HCT116 (cell line): ENCODE measurements around the gene SMAD7. TPM values are rescaled to one million over a fixed set of nuclear protein-coding genes. Genes with fewer than 3 reads are reported as not detected.

Source experiments
- ATAC-seq: fragments of 200-7000 bp; cut with Tn5 transposase; 2 replicates; pipeline ENCODE4 v1.9.1; 2020; ENCODE audit warnings: mild to moderate bottlenecking, moderate library complexity
- BruUV-seq: library from RNA; stranded (reverse); fragments of 400-500 nt; replicated peaks from 2 replicates; lab custom pipeline; 2021; lab: Mats Ljungman, UMichigan
- CTCF ChIA-PET: fragments of 300-600 bp; sonication (Branson Sonifier 250); formaldehyde crosslinking; loops from one replicate; lab custom pipeline; 2021; ENCODE audit warnings: antibody characterized with exemption; lab: Charles Lee
- POLR2A ChIA-PET: fragments of 300-600, 350-600 bp; sonication (Branson Sonifier 250); formaldehyde crosslinking; loops from one replicate; lab custom pipeline; 2021; ENCODE audit warnings: antibody characterized with exemption; lab: Charles Lee
- RAD21 ChIA-PET, 2 experiments: fragments of 300-600 bp; sonication (Branson Sonifier 250); formaldehyde crosslinking; loops; one replicate each; lab custom pipeline; 2023; ENCODE audit warnings: low total read pairs in 2 of 2; ENCODE audit not compliant: uncharacterized antibody in 2 of 2, unreplicated experiment in 2 of 2, low non-redundant PET in 1 of 2; lab: Charles Lee
- DNase-seq: peaks from one replicate; pipeline ENCODE4 v3.0.0-alpha.2; 2010; ENCODE audit warnings: low read depth, low spot score
- H2AFZ ChIP-seq: fragments of 200-600 bp; shearing (Covaris generic), sonication (generic); 2 replicates; pipeline ENCODE4 v1.6.1; 2017; ENCODE audit warnings: low read depth, mixed run types, mixed read lengths, antibody characterized with exemption, low read length; ENCODE audit not compliant: poor library complexity, severe bottlenecking
- H3K27ac ChIP-seq: 2 replicates; pipeline ENCODE4 v1.5.1; 2012; ENCODE audit warnings: low read depth, low read length
- H3K27me3 ChIP-seq: fragments of 200-600 bp; sonication (generic); 2 replicates; pipeline ENCODE4 v1.6.1; 2016; ENCODE audit warnings: mixed run types, low read length, mixed read lengths; ENCODE audit not compliant: insufficient read depth
- H3K36me3 ChIP-seq, 2 experiments: fragments of 200-500 bp in 1 of 2; fragments of 200-600 bp in 1 of 2; sonication (Bioruptor generic) in 1 of 2; sonication (generic) in 1 of 2; 2 replicates each; pipeline versions ENCODE4 v1.5.1 to v1.6.1; 2014 to 2016; ENCODE audit warnings: low read length in 2 of 2, inconsistent platforms in 1 of 2, mixed read lengths in 1 of 2, mixed run types in 1 of 2; ENCODE audit not compliant: insufficient read depth in 2 of 2, control insufficient read depth in 1 of 2
- H3K4me1 ChIP-seq, 2 experiments: fragments of 200-600 bp in 1 of 2; sonication (generic) in 1 of 2; 2 replicates each; pipeline versions ENCODE4 v1.5.1 to v1.6.1; 2012 to 2017; ENCODE audit warnings: low read length in 2 of 2, inconsistent platforms in 1 of 2, mild to moderate bottlenecking in 1 of 2, mixed read lengths in 1 of 2, mixed run types in 1 of 2, moderate library complexity in 1 of 2; ENCODE audit not compliant: insufficient read depth in 2 of 2, control insufficient read depth in 1 of 2
- H3K4me2 ChIP-seq: fragments of 200-600 bp; sonication (generic); 2 replicates; pipeline ENCODE4 v1.6.1; 2017; ENCODE audit warnings: mixed run types, low read length, mixed read lengths
- H3K4me3 ChIP-seq, 2 experiments: fragments of 200-600 bp in 1 of 2; sonication (generic) in 1 of 2; replicated peaks in 1 of 2; 2 replicates each; pipeline ENCODE4 v1.5.1; 2011 to 2016; ENCODE audit warnings: low read length in 2 of 2, control low read depth in 1 of 2, low read depth in 1 of 2, mild to moderate bottlenecking in 1 of 2, mixed read lengths in 1 of 2, mixed run types in 1 of 2
- H3K79me2 ChIP-seq: fragments of 200-600 bp; sonication (generic); 2 replicates; pipeline ENCODE4 v1.6.1; 2017; ENCODE audit warnings: mild to moderate bottlenecking, mixed run types, low read length, moderate library complexity, mixed read lengths; ENCODE audit not compliant: insufficient read depth
- H3K9ac ChIP-seq: fragments of 200-600 bp; sonication (generic); 2 replicates; pipeline ENCODE4 v1.6.1; 2016; ENCODE audit warnings: low read length, mixed read lengths
- H3K9me2 ChIP-seq: fragments of 200-600 bp; sonication (generic), shearing (Covaris generic); 2 replicates; pipeline ENCODE4 v1.6.1; 2017; ENCODE audit warnings: mixed run types, mild to moderate bottlenecking, moderate library complexity; ENCODE audit not compliant: insufficient read depth
- H3K9me3 ChIP-seq, 2 experiments: fragments of 200-500 bp in 1 of 2; fragments of 200-600 bp in 1 of 2; sonication (Bioruptor generic) in 1 of 2; sonication (generic) in 1 of 2; 2 replicates each; pipeline ENCODE4 v1.6.1; 2014 to 2017; ENCODE audit warnings: low read length in 2 of 2, mixed read lengths in 2 of 2, inconsistent platforms in 1 of 2, low read depth in 1 of 2, mild to moderate bottlenecking in 1 of 2, mixed run types in 1 of 2, moderate library complexity in 1 of 2; ENCODE audit not compliant: control insufficient read depth in 1 of 2, insufficient read depth in 1 of 2
- H4K20me1 ChIP-seq: fragments of 200-600 bp; sonication (generic), shearing (Covaris generic); 2 replicates; pipeline ENCODE4 v1.6.1; 2017; ENCODE audit warnings: mixed run types, mild to moderate bottlenecking, moderate library complexity; ENCODE audit not compliant: insufficient read depth
- CBX3 ChIP-seq: IDR thresholded peaks from 2 replicates; pipeline ENCODE4 v1.6.1; 2012; ENCODE audit warnings: low read depth
- CEBPB ChIP-seq: IDR thresholded peaks from 2 replicates; pipeline ENCODE4 v1.6.1; 2012; ENCODE audit warnings: low read depth
- ELF1 ChIP-seq: IDR thresholded peaks from 2 replicates; pipeline ENCODE4 v1.6.1; 2012; ENCODE audit warnings: low read depth, borderline replicate concordance
- EZH2 ChIP-seq: fragments of 200-600 bp; sonication (generic); IDR thresholded peaks from 2 replicates; pipeline ENCODE4 v1.6.1; 2017; ENCODE audit warnings: antibody characterized with exemption, mixed run types
- EZH2phosphoT487 ChIP-seq: fragments of 200-600 bp; IDR thresholded peaks from 2 replicates; pipeline ENCODE4 v1.6.1; 2018; ENCODE audit warnings: antibody characterized with exemption, borderline replicate concordance
- FOSL1 ChIP-seq: IDR thresholded peaks from 2 replicates; pipeline ENCODE4 v1.6.1; 2012; ENCODE audit warnings: low read depth
- JUND ChIP-seq: IDR thresholded peaks from 2 replicates; pipeline ENCODE4 v1.6.1; 2012
- MAX ChIP-seq: IDR thresholded peaks from 2 replicates; pipeline ENCODE4 v1.6.1; 2012
- POLR2A ChIP-seq: IDR thresholded peaks from 2 replicates; pipeline ENCODE4 v1.7.0; 2011; ENCODE audit warnings: borderline replicate concordance; ENCODE audit not compliant: insufficient read depth, insufficient read length; ENCODE audit errors: extremely low read depth
- POLR2AphosphoS5 ChIP-seq: IDR thresholded peaks from 2 replicates; pipeline ENCODE4 v1.6.1; 2011; ENCODE audit warnings: mild to moderate bottlenecking, low read depth, low read length, moderate library complexity
- RAD21 ChIP-seq: IDR thresholded peaks from 2 replicates; pipeline ENCODE4 v1.6.1; 2012; ENCODE audit warnings: low read depth, mild to moderate bottlenecking
- REST ChIP-seq: IDR thresholded peaks from 2 replicates; pipeline ENCODE4 v1.6.1; 2012; ENCODE audit warnings: low read depth
- SIN3A ChIP-seq: IDR thresholded peaks from 2 replicates; pipeline ENCODE4 v1.6.1; 2012; ENCODE audit warnings: low read depth
- SP1 ChIP-seq: IDR thresholded peaks from 2 replicates; pipeline ENCODE4 v1.6.1; 2012; ENCODE audit warnings: low read depth
- SRF ChIP-seq: IDR thresholded peaks from 2 replicates; pipeline ENCODE4 v1.6.1; 2012; ENCODE audit warnings: low read depth
- TCF7L2 ChIP-seq: IDR thresholded peaks from 2 replicates; pipeline ENCODE4 v1.7.0; 2011; ENCODE audit warnings: borderline replicate concordance, inconsistent platforms; ENCODE audit not compliant: insufficient read depth, insufficient read length; ENCODE audit errors: extremely low read depth
- YY1 ChIP-seq: IDR thresholded peaks from 2 replicates; pipeline ENCODE4 v1.6.1; 2011; ENCODE audit warnings: low read length, low read depth, moderate library complexity, mild to moderate bottlenecking; ENCODE audit not compliant: insufficient replicate concordance; ENCODE audit errors: extremely low read depth
- ZBTB33 ChIP-seq: IDR thresholded peaks from 2 replicates; pipeline ENCODE4 v1.6.1; 2011; ENCODE audit warnings: mild to moderate bottlenecking, low read length, moderate library complexity; ENCODE audit not compliant: insufficient replicate concordance; ENCODE audit errors: extremely low read depth
- ZFX ChIP-seq: fragments of 450-650 bp; IDR thresholded peaks from 2 replicates; pipeline ENCODE4 v1.6.1; 2017
- ZNF274 ChIP-seq: fragments of 200-500 bp; sonication (Bioruptor generic); IDR thresholded peaks from 2 replicates; pipeline ENCODE4 v1.6.1; 2014; ENCODE audit warnings: mild to moderate bottlenecking, low read depth, low read length, inconsistent platforms
- intact Hi-C: fragments of 100-400 bp; cut with micrococcal nuclease; formaldehyde crosslinking; loops from 2 replicates; pipeline ENCODE4 v1.10.0; 2022
- total RNA-seq: library from RNA; stranded (reverse); gene quantifications from one replicate; pipeline ENCODE4 v1.2.1, GENCODE V29; 2021; ENCODE audit not compliant: unreplicated experiment

SMAD7 gene
- total RNA-seq, 1 experiment from 2014 or later = 7.2 TPM

- H3K4me3 ChIP-seq = no peak overlapping the region
- H3K27ac ChIP-seq = no peak overlapping the region
- TF ChIP-seq TCF7L2 (no peak), POLR2A (no peak), YY1 (no peak), REST (no peak), RAD21 (no peak), ZBTB33 (no peak), SRF (no peak), CEBPB (no peak), SIN3A (no peak), EZH2phosphoT487 (no peak), ELF1 (no peak), JUND (no peak), SP1 (no peak), EZH2 (no peak), FOSL1 (no peak), ZNF274 (no peak), CBX3 (no peak), POLR2AphosphoS5 (no peak), ZFX (no peak), MAX (no peak)
- H3K36me3 ChIP-seq = no peaks in the 10 kb centered on the region
- no peaks in the 10 kb centered on the region; a peak in 1 of 4 replicates for H3K4me1 ChIP-seq
- ChIA-PET POLR2A (no interaction called here), RAD21 (no interaction called here), CTCF (no interaction called here)
- H2AFZ ChIP-seq = no peak overlapping the region
- no peaks in the 10 kb centered on the region for H3K9me3 ChIP-seq
- no peaks in the 10 kb centered on the region for H3K79me2 ChIP-seq
- intact Hi-C loops = loop anchor here (5.0 kb wide), 1 partner anchor 237 kb away; no protein-coding TSS in a partner anchor
- H3K4me2 ChIP-seq = no peak overlapping the region
- ATAC-seq (no peak), DNase-seq (no peak)
- H3K9ac ChIP-seq = no peak overlapping the region
- H3K27me3 ChIP-seq = no peaks in the 10 kb centered on the region
- BruUV-seq = no TSS peak
- no peaks in the 10 kb centered on the region for H3K9me2 ChIP-seq
- H4K20me1 ChIP-seq = no peaks in the 10 kb centered on the region
Observed at GRCh38 chr18:48914581-48915251, 36.0 kb downstream of the SMAD7 start.
